Measurements from ENCODE around the gene SVIP. TPM values are rescaled to one million over a fixed set of nuclear protein-coding genes. Genes with fewer than 3 reads are reported as not detected.

SVIP gene
- total RNA-seq, 3 donors from 2014 or later (not counting 1 experiment from before 2014, with no cell fraction given): 14.9 to 19.2 (median 17.5) TPM

- no peak for TF ChIP-seq CTCF (IDR thresholded peaks at IDR 0.05)
- no peaks in the 10 kb centered on the region for H3K36me3 Mint-ChIP-seq
- peaks cover 7 to 9% of the 10 kb centered on the region in 2 donors for H3K27me3 Mint-ChIP-seq (ENCODE audit: low read depth in 2 of 2)
- Histone ChIP-seq H3K36me3 (ENCODE audit: control insufficient read depth, insufficient read depth, low read length) (no peaks in the 10 kb centered on the region), H3K4me3 (ENCODE audit: low read length) (no peak overlapping the region), H3K27ac (ENCODE audit: low read length) (no peak overlapping the region), H3K9me3 (ENCODE audit: control insufficient read depth, insufficient read depth, low read length) (no peaks in the 10 kb centered on the region), H3K4me1 (ENCODE audit: control insufficient read depth, insufficient read depth, low read length) (no peaks in the 10 kb centered on the region), H3K27me3 (ENCODE audit: control insufficient read depth, insufficient read depth, low read length) (no peaks in the 10 kb centered on the region)
- no peak for DNase-seq
- no peak overlapping the region for H3K27ac Mint-ChIP-seq
- intact Hi-C loops (cut with micrococcal nuclease): no loop called here
- H3K4me3 Mint-ChIP-seq: no peak overlapping the region
- no peaks in the 10 kb centered on the region for H3K4me1 Mint-ChIP-seq
- H3K9me3 Mint-ChIP-seq: peaks cover 0 to 3% of the 10 kb centered on the region in 2 donors
- no peak for ATAC-seq
Measured at GRCh38 chr11:22851477-22851876, 21.9 kb upstream of the SVIP start.

GRCh38 chr11:22846726-22847125 is 17.1 kb upstream of the SVIP start:
- no peak overlapping the region for H3K4me3 Mint-ChIP-seq
- H3K9me3 Mint-ChIP-seq: no peaks in the 10 kb centered on the region
- no peak for DNase-seq
- H3K4me1 Mint-ChIP-seq: no peaks in the 10 kb centered on the region
- TF ChIP-seq CTCF (IDR thresholded peaks at IDR 0.05): no peak
- no CpG with 5 or more reads among the region's 1 CpG for WGBS (ENCODE audit: insufficient coverage)
- no peak for ATAC-seq
- H3K4me1 ChIP-seq (ENCODE audit: control insufficient read depth, insufficient read depth, low read length): no peaks in the 10 kb centered on the region
- H3K27me3 ChIP-seq (ENCODE audit: control insufficient read depth, insufficient read depth, low read length): no peaks in the 10 kb centered on the region
- no peaks in the 10 kb centered on the region for H3K36me3 Mint-ChIP-seq
- H3K36me3 ChIP-seq (ENCODE audit: control insufficient read depth, insufficient read depth, low read length): no peaks in the 10 kb centered on the region
- no peak overlapping the region for H3K4me3 ChIP-seq (ENCODE audit: low read length)
- H3K27ac Mint-ChIP-seq: no peak overlapping the region
- H3K27me3 Mint-ChIP-seq (ENCODE audit: low read depth in 2 of 2): no peaks in the 10 kb centered on the region
- H3K9me3 ChIP-seq (ENCODE audit: control insufficient read depth, insufficient read depth, low read length): no peaks in the 10 kb centered on the region
- no peak overlapping the region for H3K27ac ChIP-seq (ENCODE audit: low read length)
- intact Hi-C loops (cut with micrococcal nuclease): no loop called here

GRCh38 chr11:22832315-22833015 is 2.9 kb upstream of the SVIP start:
- Histone ChIP-seq H3K9me3 (ENCODE audit: control insufficient read depth, insufficient read depth, low read length) (no peaks in the 10 kb centered on the region), H3K4me3 (ENCODE audit: low read length) (no peak overlapping the region), H3K27ac (ENCODE audit: low read length) (no peak overlapping the region), H3K27me3 (ENCODE audit: control insufficient read depth, insufficient read depth, low read length) (no peaks in the 10 kb centered on the region), H3K36me3 (ENCODE audit: control insufficient read depth, insufficient read depth, low read length) (no peaks in the 10 kb centered on the region), H3K4me1 (ENCODE audit: control insufficient read depth, insufficient read depth, low read length) (peaks cover 3% of the 10 kb centered on the region)
- Mint-ChIP-seq H3K4me1 (peaks cover 15 to 19% of the 10 kb centered on the region in 2 donors), H3K36me3 (no peaks in the 10 kb centered on the region), H3K27me3 (ENCODE audit: low read depth in 2 of 2) (no peaks in the 10 kb centered on the region), H3K4me3 (no peak overlapping the region), H3K27ac (no peak overlapping the region), H3K9me3 (no peaks in the 10 kb centered on the region)
- ATAC-seq (no peak), DNase-seq (no peak)
- 83% methylated on average over 3 of the region's 3 CpGs for WGBS (ENCODE audit: insufficient coverage)
- TF ChIP-seq CTCF (IDR thresholded peaks at IDR 0.05): no peak
- intact Hi-C loops (cut with micrococcal nuclease): no loop called here

- no peak for DNase-seq
- ATAC-seq: no peak
- H3K4me1 Mint-ChIP-seq: peaks cover 15 to 19% of the 10 kb centered on the region in 2 donors
- no peaks in the 10 kb centered on the region for H3K9me3 Mint-ChIP-seq
- peak; percentile 72 for TF ChIP-seq CTCF (IDR thresholded peaks at IDR 0.05)
- peak overlapping the region; percentile 91 for H3K4me3 Mint-ChIP-seq
- H3K9me3 ChIP-seq (ENCODE audit: control insufficient read depth, insufficient read depth, low read length): no peaks in the 10 kb centered on the region
- H3K27ac ChIP-seq (ENCODE audit: low read length): no peak overlapping the region
- H3K4me3 ChIP-seq (ENCODE audit: low read length): peak overlapping the region; percentile 20
- no peaks in the 10 kb centered on the region for H3K36me3 Mint-ChIP-seq
- intact Hi-C loops (cut with micrococcal nuclease): no loop called here
- no peaks in the 10 kb centered on the region for H3K27me3 ChIP-seq (ENCODE audit: control insufficient read depth, insufficient read depth, low read length)
- no peaks in the 10 kb centered on the region for H3K27me3 Mint-ChIP-seq (ENCODE audit: low read depth in 2 of 2)
- peaks cover 12% of the 10 kb centered on the region for H3K36me3 ChIP-seq (ENCODE audit: control insufficient read depth, insufficient read depth, low read length)
- peaks cover 3% of the 10 kb centered on the region for H3K4me1 ChIP-seq (ENCODE audit: control insufficient read depth, insufficient read depth, low read length)
- WGBS (ENCODE audit: insufficient coverage): 80% methylated on average over 1 of the region's 4 CpGs
- H3K27ac Mint-ChIP-seq: peak overlapping the region; percentile 79 to 87
Measured at GRCh38 chr11:22830082-22830414, 447 bp upstream of the SVIP start.

Data from natural killer cell (primary cell).